IMR-90 (cell line): ENCODE measurements around the gene RTRAF. TPM values are rescaled to one million over a fixed set of nuclear protein-coding genes. Genes with fewer than 3 reads are reported as not detected.
A peak's percentile ranks its signal among the peaks of the same experiment; 100 is the strongest.

Experiments
- ATAC-seq: fragments of 200-7000 bp; cut with Tn5 transposase; 2 replicates; pipeline ENCODE4 v1.9.1; 2020; ENCODE audit warnings: low read depth, mild to moderate bottlenecking, moderate library complexity
- BruUV-seq: library from RNA; stranded (reverse); fragments of 400-500 nt; replicated peaks from 2 replicates; lab custom pipeline; 2021; lab: Mats Ljungman, UMichigan
- CTCF ChIA-PET: fragments of 300-600 bp; formaldehyde crosslinking; extraction: SDS; loops from one replicate; lab custom pipeline; 2021; ENCODE audit warnings: antibody characterized with exemption; lab: Yijun Ruan, JAX
- POLR2A ChIA-PET: fragments of 300-600 bp; sonication (Branson Sonifier 250); formaldehyde crosslinking; loops from one replicate; lab custom pipeline; 2022; ENCODE audit warnings: antibody characterized with exemption; ENCODE audit not compliant: unreplicated experiment; lab: Charles Lee
- DNase-seq: peaks from one replicate; pipeline ENCODE4 v3.0.0; 2013
- H2AFZ ChIP-seq: replicated peaks from 2 replicates; pipeline ENCODE3; 2013; ENCODE audit warnings: low read length, mild to moderate bottlenecking; ENCODE audit not compliant: poor library complexity
- H2AK5ac ChIP-seq: 2 replicates; pipeline ENCODE4 v1.6.1; 2013; ENCODE audit warnings: low read depth, low read length, inconsistent platforms
- H2AK9ac ChIP-seq: replicated peaks from 2 replicates; pipeline ENCODE3; 2013; ENCODE audit warnings: mild to moderate bottlenecking, low read depth, low read length, moderate library complexity; ENCODE audit not compliant: poor library complexity
- H2BK120ac ChIP-seq: 2 replicates; pipeline ENCODE4 v1.6.1; 2013; ENCODE audit warnings: low read depth, low read length, inconsistent platforms
- H2BK15ac ChIP-seq: 3 replicates; pipeline ENCODE4 v1.6.1; 2013; ENCODE audit warnings: low read depth, low read length, inconsistent platforms
- H2BK20ac ChIP-seq: 2 replicates; pipeline ENCODE4 v1.6.1; 2013; ENCODE audit warnings: low read depth, mild to moderate bottlenecking, inconsistent platforms, low read length, moderate library complexity
- H2BK5ac ChIP-seq: 2 replicates; pipeline ENCODE4 v1.6.1; 2013; ENCODE audit warnings: mild to moderate bottlenecking, low read depth, low read length, inconsistent platforms; ENCODE audit not compliant: poor library complexity, severe bottlenecking
- H3K14ac ChIP-seq: replicated peaks from 2 replicates; pipeline ENCODE4 v1.6.1; 2013; ENCODE audit warnings: low read depth, low read length, inconsistent platforms
- H3K18ac ChIP-seq: 2 replicates; pipeline ENCODE4 v1.6.1; 2013; ENCODE audit warnings: low read depth, low read length, control low read depth
- H3K23ac ChIP-seq: 2 replicates; pipeline ENCODE4 v1.6.1; 2013; ENCODE audit warnings: low read depth, low read length, inconsistent platforms
- H3K27ac ChIP-seq: 2 replicates; pipeline ENCODE4 v1.5.1; 2013; ENCODE audit warnings: mild to moderate bottlenecking, control low read depth, low read length; ENCODE audit not compliant: insufficient read depth
- H3K27me3 ChIP-seq: 2 replicates; pipeline ENCODE4 v1.6.1; 2013; ENCODE audit warnings: low read length; ENCODE audit not compliant: control insufficient read depth, insufficient read depth
- H3K36me3 ChIP-seq: 2 replicates; pipeline ENCODE4 v1.6.1; 2013; ENCODE audit warnings: low read length, mixed read lengths; ENCODE audit not compliant: control insufficient read depth, insufficient read depth
- H3K4ac ChIP-seq: 2 replicates; pipeline ENCODE4 v1.6.1; 2013; ENCODE audit warnings: low read depth, low read length, inconsistent platforms
- H3K4me1 ChIP-seq: 2 replicates; pipeline ENCODE4 v1.6.1; 2013; ENCODE audit warnings: low read length, mixed read lengths; ENCODE audit not compliant: control insufficient read depth, insufficient read depth
- H3K4me2 ChIP-seq: 2 replicates; pipeline ENCODE4 v1.6.1; 2013; ENCODE audit warnings: low read depth, mild to moderate bottlenecking, control low read depth, low read length, moderate library complexity
- H3K4me3 ChIP-seq: 2 replicates; pipeline ENCODE4 v1.5.1; 2013; ENCODE audit warnings: low read depth, mild to moderate bottlenecking, control low read depth, low read length, moderate library complexity; ENCODE audit not compliant: insufficient read depth
- H3K56ac ChIP-seq: 2 replicates; pipeline ENCODE4 v1.6.1; 2013; ENCODE audit warnings: low read length, inconsistent platforms; ENCODE audit not compliant: insufficient read depth; ENCODE audit errors: extremely low read depth
- H3K79me1 ChIP-seq, 2 experiments: 2 replicates each; pipeline ENCODE4 v1.6.1; 2013; ENCODE audit warnings: low read length in 2 of 2, inconsistent platforms in 1 of 2, low read depth in 1 of 2
- H3K9ac ChIP-seq: 2 replicates; pipeline ENCODE4 v1.6.1; 2013; ENCODE audit warnings: low read depth, low read length, control low read depth
- H3K9me1 ChIP-seq: 2 replicates; pipeline ENCODE4 v1.6.1; 2013; ENCODE audit warnings: low read length, inconsistent platforms; ENCODE audit not compliant: insufficient read depth
- H3K9me3 ChIP-seq: 2 replicates; pipeline ENCODE4 v1.6.1; 2013; ENCODE audit warnings: low read length; ENCODE audit not compliant: control insufficient read depth, insufficient read depth
- H4K20me1 ChIP-seq: 2 replicates; pipeline ENCODE4 v1.6.1; 2013; ENCODE audit warnings: low read length, inconsistent platforms; ENCODE audit not compliant: insufficient read depth
- H4K5ac ChIP-seq: 2 replicates; pipeline ENCODE4 v1.6.1; 2013; ENCODE audit warnings: mild to moderate bottlenecking, low read depth, low read length, control low read depth
- H4K8ac ChIP-seq, 2 experiments: 2 replicates each; pipeline ENCODE4 v1.6.1; 2013; ENCODE audit warnings: low read depth in 2 of 2, low read length in 2 of 2, control low read depth in 1 of 2, inconsistent platforms in 1 of 2
- H4K91ac ChIP-seq: 2 replicates; pipeline ENCODE4 v1.6.1; 2013; ENCODE audit warnings: low read depth, low read length, inconsistent platforms; ENCODE audit not compliant: insufficient read depth
- MAFK ChIP-seq: IDR thresholded peaks from 2 replicates; pipeline ENCODE4 v1.6.1; 2012; ENCODE audit warnings: low read depth, low read length, improper control_type of control experiment
- MAZ ChIP-seq: IDR thresholded peaks from 2 replicates; pipeline ENCODE4 v1.6.1; 2012; ENCODE audit warnings: low read depth, mild to moderate bottlenecking, low read length, improper control_type of control experiment, moderate library complexity, borderline replicate concordance
- dilution Hi-C: fragments of 300-500 bp; cut with HindIII; formaldehyde crosslinking; loops from one replicate; pipeline ENCODE4 v1.14.3; 2018; ENCODE audit warnings: low sequenced_read_pairs; ENCODE audit not compliant: unreplicated experiment
- in situ Hi-C: fragments of 300-500 bp; cut with MboI; formaldehyde crosslinking; loops from 3 replicates; pipeline ENCODE4 v1.14.3; 2019; ENCODE audit warnings: low sequenced_read_pairs, inconsistent platforms, mixed read lengths
- intact Hi-C: fragments of 100-400 bp; cut with micrococcal nuclease; formaldehyde crosslinking; loops from 2 replicates; pipeline ENCODE4 v1.10.0; 2022
- polyA plus RNA-seq, 3 experiments: library from polyadenylated mRNA; depleted of rRNA; stranded (reverse); fragments of >200 nt; gene quantifications; 2 replicates each; pipeline ENCODE4 v1.2.3, GENCODE V29; 2012; ENCODE audit warnings: low replicate concordance in 1 of 3
- total RNA-seq: library from RNA; depleted of rRNA; stranded (reverse); fragments of >200 nt; gene quantifications from 2 replicates; pipeline ENCODE4 v1.2.3, GENCODE V29; 2012

Gene RTRAF
- total and polyA plus RNA-seq, 2 of the 4 experiments (the other 2 are of a cell fraction), result 53.2 to 102 TPM

GRCh38 chr14:51998348-51998747 lies 9.0 kb downstream of the RTRAF start:
- no TSS peak for BruUV-seq

More at GRCh38 chr14:51998348-51998747, 9.0 kb downstream of the RTRAF start:
- Histone ChIP-seq H2BK120ac (no peak overlapping the region), H2BK15ac (no peak overlapping the region), H2AK5ac (no peak overlapping the region), H3K36me3 (peaks cover 12% of the 10 kb centered on the region), H4K8ac (no peak overlapping the region), H3K27me3 (no peaks in the 10 kb centered on the region), H3K23ac (no peak overlapping the region), H3K4me1 (no peaks in the 10 kb centered on the region), H3K18ac (no peak overlapping the region), H3K4me3 (no peak overlapping the region), H4K20me1 (no peaks in the 10 kb centered on the region), H3K27ac (no peak overlapping the region), H3K56ac (no peak overlapping the region), H4K5ac (no peak overlapping the region), H3K4me2 (no peak overlapping the region), H4K91ac (no peak overlapping the region), H3K4ac (no peak overlapping the region), H2BK20ac (no peak overlapping the region), H3K14ac (no peak overlapping the region), H3K79me1 (peaks cover 14 to 30% of the 10 kb centered on the region in 2 experiments), H2AFZ (no peak overlapping the region), H2BK5ac (no peak overlapping the region), H3K9me1 (peaks cover 5% of the 10 kb centered on the region), H3K9me3 (no peaks in the 10 kb centered on the region), H3K9ac (no peak overlapping the region), H2AK9ac (no peak overlapping the region)
- ATAC-seq (no peak), DNase-seq (no peak)
- ChIA-PET CTCF (no interaction called here), POLR2A (no interaction called here)
- in situ Hi-C loops (loop anchor here (5.0 kb wide), 1 partner anchor 134 kb away; no protein-coding TSS in a partner anchor), dilution Hi-C loops (no loop called here), intact Hi-C loops (loop anchor here (10.0 kb wide), 1 partner anchor 456 kb away; no protein-coding TSS in a partner anchor)
- TF ChIP-seq MAZ (no peak), MAFK (peak; percentile 98)
